ENCODE results near the gene C1QTNF8.

- no peak for TF ChIP-seq EZH2 (IDR thresholded peaks at IDR 0.05)
- TF ChIP-seq, protein P1, sequence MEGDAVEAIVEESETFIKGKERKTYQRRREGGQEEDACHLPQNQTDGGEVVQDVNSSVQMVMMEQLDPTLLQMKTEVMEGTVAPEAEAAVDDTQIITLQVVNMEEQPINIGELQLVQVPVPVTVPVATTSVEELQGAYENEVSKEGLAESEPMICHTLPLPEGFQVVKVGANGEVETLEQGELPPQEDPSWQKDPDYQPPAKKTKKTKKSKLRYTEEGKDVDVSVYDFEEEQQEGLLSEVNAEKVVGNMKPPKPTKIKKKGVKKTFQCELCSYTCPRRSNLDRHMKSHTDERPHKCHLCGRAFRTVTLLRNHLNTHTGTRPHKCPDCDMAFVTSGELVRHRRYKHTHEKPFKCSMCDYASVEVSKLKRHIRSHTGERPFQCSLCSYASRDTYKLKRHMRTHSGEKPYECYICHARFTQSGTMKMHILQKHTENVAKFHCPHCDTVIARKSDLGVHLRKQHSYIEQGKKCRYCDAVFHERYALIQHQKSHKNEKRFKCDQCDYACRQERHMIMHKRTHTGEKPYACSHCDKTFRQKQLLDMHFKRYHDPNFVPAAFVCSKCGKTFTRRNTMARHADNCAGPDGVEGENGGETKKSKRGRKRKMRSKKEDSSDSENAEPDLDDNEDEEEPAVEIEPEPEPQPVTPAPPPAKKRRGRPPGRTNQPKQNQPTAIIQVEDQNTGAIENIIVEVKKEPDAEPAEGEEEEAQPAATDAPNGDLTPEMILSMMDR (IDR thresholded peaks at IDR 0.05), result no peak
Measured at GRCh38 chr16:1077877-1078578, 18.0 kb downstream of the C1QTNF8 start.

Measured in neural progenitor cell (in vitro differentiated cells).